CD1c-positive myeloid dendritic cell (primary cell): ENCODE data around the gene TADA2B.
A peak's percentile ranks its signal among the peaks of the same experiment; 100 is the strongest.

ENCODE experiments used
- DNase-seq: peaks from one replicate; pipeline ENCODE4 v3.0.0-alpha.2; 2016; ENCODE audit errors: extremely low spot score

The TADA2B gene

GRCh38 chr4:7041801-7042502, 1.2 kb upstream of the TADA2B start:
- no peak for DNase-seq

- peak; percentile 99 for DNase-seq
Measured at GRCh38 chr4:7042503-7043283, 479 bp upstream of the TADA2B start.

- DNase-seq: no peak
Measured at GRCh38 chr4:7044137-7044930, 1.2 kb downstream of the TADA2B start.

- no peak for DNase-seq
Measured at GRCh38 chr4:7045553-7045952, 2.4 kb downstream of the TADA2B start.

- no peak for DNase-seq
Measured at GRCh38 chr4:7045961-7046921, 3.1 kb downstream of the TADA2B start.

GRCh38 chr4:7046971-7047370, 3.8 kb downstream of the TADA2B start:
- DNase-seq: no peak

- no peak for DNase-seq
Measured at GRCh38 chr4:7048642-7049041, 5.5 kb downstream of the TADA2B start.

- no peak for DNase-seq
Measured at GRCh38 chr4:7049295-7049694, 6.1 kb downstream of the TADA2B start.

- DNase-seq: no peak
Measured at GRCh38 chr4:7049739-7050138, 6.6 kb downstream of the TADA2B start.

GRCh38 chr4:7050481-7051143, 7.4 kb downstream of the TADA2B start:
- DNase-seq: no peak

GRCh38 chr4:7051144-7051495, 7.9 kb downstream of the TADA2B start:
- DNase-seq: no peak

- DNase-seq: no peak
Measured at GRCh38 chr4:7051905-7052304, 8.7 kb downstream of the TADA2B start.

- no peak for DNase-seq
Measured at GRCh38 chr4:7052313-7052712, 9.1 kb downstream of the TADA2B start.

GRCh38 chr4:7052923-7053715, 9.9 kb downstream of the TADA2B start:
- DNase-seq: peak; percentile 41

- no peak for DNase-seq
Measured at GRCh38 chr4:7054106-7054880, 11.1 kb downstream of the TADA2B start.

- no peak for DNase-seq
Measured at GRCh38 chr4:7055111-7055989, 12.2 kb downstream of the TADA2B start.

- DNase-seq: no peak
Measured at GRCh38 chr4:7055990-7056325, 12.8 kb downstream of the TADA2B start.

GRCh38 chr4:7058792-7059191, 15.6 kb downstream of the TADA2B start:
- no peak for DNase-seq
